DMS79 (cell line): ENCODE data around the gene CACNA2D1.
A peak's percentile ranks its signal among the peaks of the same experiment; 100 is the strongest.
"Not testable (repeated sequence)": the region's sequence is repeated elsewhere in the genome, so short reads cannot be mapped to it uniquely, and the experiment has no call there.

Experiments
- DNase-seq: peaks from one replicate; lab custom pipeline; 2025; lab: John Stamatoyannopoulos, UW

Gene CACNA2D1

GRCh38 chr7:82434275-82435022, 9.1 kb downstream of the CACNA2D1 start:
- no peak for DNase-seq

GRCh38 chr7:82433507-82433906, 10.1 kb downstream of the CACNA2D1 start:
- no peak for DNase-seq

DNA sequence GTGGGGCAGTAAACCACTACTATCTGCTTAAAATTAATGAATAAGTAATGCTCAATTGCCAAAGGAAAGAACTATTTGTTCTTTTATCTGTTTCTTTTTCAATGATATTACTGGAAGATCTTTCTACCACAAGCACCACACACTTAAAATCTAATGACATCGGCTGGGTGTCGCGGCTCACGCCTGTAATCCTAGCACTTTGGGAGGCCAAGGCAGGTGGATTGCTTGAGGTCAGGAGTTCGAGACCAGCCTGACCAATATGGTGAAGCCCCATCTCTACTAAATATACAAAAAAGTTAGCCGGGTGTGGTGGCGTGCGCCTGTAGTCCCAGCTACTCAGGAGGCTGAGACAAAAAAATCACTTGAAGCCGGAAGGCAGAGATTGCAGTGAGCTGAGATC, 10.8 kb downstream of the CACNA2D1 start:
- not testable (repeated sequence) for DNase-seq

GRCh38 chr7:82430500-82431465, 12.8 kb downstream of the CACNA2D1 start:
- no peak for DNase-seq

DNA sequence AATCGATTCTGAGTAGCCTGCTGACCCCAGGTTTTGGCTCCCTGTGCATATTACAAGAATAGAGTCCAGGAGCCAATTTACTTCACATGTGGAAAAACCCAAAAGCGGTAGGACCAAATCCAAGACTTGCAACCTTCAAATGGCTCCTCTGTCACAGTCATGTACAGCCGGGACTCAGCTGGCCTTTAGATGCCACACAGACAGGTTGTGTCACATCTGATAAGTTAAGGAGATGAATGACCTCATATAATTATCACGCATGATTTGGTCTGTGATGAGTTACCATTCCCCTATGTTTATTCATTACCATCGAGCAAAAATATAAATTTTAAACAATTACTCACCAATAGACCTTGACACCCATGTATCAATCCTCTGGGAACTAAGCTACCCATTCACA, 14.2 kb downstream of the CACNA2D1 start:
- DNase-seq, result no peak

GRCh38 chr7:82428186-82428961, 15.2 kb downstream of the CACNA2D1 start:
- no peak for DNase-seq

DNA sequence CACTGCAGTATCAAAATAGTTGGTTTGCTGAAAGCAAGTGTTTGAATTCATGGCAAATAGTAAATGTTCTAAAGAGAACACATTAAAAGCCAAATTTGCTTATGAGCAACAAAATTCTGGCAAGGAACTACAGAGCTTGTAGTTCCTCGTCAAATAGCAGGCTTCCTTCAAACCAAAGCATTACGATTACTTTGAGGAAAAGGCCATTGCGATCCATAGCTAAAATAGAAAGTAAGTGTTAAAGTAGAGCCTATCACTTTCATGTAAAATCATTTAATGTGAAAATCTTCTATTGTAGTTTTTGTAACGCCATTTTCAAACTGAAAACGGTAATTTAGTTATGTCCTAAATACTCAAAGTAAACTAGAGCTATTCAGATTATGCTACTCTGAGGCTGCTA, 20.1 kb downstream of the CACNA2D1 start:
- no peak for DNase-seq

DNA sequence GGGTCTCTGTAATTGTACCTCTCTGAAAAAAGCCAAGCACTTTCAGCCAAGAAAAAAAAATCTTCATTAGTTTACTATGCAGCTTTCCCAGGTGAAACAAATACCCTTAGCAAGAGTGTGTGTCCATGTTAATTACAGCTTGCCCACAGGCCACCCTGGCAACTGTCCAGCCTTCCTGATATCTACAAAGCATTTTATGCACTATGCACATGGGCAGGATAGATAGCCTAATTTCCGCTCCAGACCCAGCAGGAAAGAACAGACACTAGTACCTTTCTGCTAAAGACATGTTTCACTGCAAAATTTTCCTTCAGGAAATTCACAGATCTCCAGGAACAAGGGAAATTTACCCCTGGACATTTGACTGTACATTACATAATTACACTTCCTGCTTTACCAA, 24.4 kb downstream of the CACNA2D1 start:
- peak; percentile 28 for DNase-seq

- DNase-seq, result no peak
Observed at GRCh38 chr7:82417898-82418297, 25.7 kb downstream of the CACNA2D1 start.

GRCh38 chr7:82416402-82416801, 27.2 kb downstream of the CACNA2D1 start:
- no peak for DNase-seq

GRCh38 chr7:82414389-82414788, 29.2 kb downstream of the CACNA2D1 start:
- DNase-seq, result no peak

GRCh38 chr7:82413237-82413636, 30.3 kb downstream of the CACNA2D1 start:
- DNase-seq, result peak; percentile 95

- no peak for DNase-seq
Observed at GRCh38 chr7:82411732-82412131, 31.8 kb downstream of the CACNA2D1 start.

DNA sequence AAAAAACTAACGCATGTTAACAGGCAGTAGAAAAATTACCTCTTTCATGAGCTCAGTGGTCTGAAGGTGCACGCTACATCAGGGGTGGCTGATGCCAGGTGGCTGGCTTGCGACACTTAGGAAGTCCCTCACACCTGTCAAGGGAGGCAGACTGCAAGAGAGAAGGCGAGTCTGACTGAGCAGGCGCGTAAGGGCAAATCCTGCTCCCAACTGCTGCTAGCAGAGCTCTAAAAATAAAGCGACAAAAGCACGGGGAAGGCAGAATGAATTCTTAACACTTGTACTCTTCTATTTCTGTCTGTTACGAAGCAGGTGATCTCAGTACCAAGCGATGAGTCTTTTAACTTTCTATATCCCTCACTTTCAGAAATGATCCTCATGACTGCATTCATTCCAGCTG, 33.1 kb downstream of the CACNA2D1 start:
- DNase-seq, result peak; percentile 65

- no peak for DNase-seq
Observed at GRCh38 chr7:82406937-82407336, 36.6 kb downstream of the CACNA2D1 start.

DNA sequence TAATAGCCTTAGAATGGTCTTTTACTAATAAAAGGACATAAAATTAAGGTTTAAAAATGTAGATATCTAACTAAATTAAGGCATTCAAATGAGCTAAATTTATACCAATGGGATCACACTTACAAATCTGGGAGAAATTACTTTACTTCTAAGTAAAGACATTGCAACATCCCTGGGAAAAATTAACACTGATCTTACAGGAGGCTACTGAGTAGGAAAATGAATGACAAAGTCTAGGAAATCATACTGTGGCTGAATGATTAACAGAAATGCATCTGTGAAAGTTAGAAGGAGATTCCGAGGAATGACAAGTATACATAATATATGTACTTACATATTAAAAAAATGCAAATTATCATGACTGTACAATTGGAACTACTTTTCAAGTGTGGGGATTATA, 38.3 kb downstream of the CACNA2D1 start:
- no peak for DNase-seq

GRCh38 chr7:82404652-82405051, 38.9 kb downstream of the CACNA2D1 start:
- DNase-seq, result no peak

DNA sequence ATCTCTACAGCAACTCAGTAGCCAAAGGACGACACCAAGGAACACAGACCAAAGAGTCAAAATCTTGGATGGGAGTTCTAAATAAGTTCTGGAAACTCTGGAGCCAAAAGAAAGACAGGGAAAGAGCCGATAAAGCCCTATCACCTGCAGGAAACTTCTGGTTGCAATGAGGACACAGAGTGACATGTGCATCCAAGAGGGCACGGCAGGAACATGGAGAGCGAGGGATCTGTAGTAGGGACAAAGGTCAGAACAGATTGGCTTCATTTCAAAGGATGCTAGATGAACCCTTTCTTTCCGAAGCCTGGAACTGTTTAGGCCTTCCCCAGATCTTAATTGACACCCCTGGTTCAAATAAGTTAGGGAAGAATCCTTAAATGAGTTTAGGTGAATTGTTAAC, 39.5 kb downstream of the CACNA2D1 start:
- DNase-seq, result no peak

GRCh38 chr7:82397879-82398524, 45.6 kb downstream of the CACNA2D1 start:
- no peak for DNase-seq

DNA sequence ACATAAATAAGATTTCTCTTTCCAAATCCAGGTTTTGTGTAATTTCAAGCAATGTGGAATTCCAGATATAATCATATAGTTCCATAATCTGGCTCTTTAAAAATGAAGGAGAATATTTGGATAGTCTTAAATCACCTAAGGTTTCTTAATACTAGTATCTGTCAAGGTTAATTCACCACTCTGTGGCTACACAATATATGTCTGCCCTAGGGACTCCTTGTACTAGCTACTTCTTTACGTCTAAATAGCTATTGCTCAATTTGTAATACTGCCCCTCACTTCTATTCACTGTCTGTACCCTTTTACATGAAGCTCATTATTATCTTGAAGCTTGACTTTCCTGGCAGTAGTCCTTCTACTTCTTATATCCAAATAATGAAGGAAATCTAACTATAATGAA, 47.2 kb downstream of the CACNA2D1 start:
- DNase-seq, result no peak

GRCh38 chr7:82395147-82395546, 48.4 kb downstream of the CACNA2D1 start:
- no peak for DNase-seq

DNA sequence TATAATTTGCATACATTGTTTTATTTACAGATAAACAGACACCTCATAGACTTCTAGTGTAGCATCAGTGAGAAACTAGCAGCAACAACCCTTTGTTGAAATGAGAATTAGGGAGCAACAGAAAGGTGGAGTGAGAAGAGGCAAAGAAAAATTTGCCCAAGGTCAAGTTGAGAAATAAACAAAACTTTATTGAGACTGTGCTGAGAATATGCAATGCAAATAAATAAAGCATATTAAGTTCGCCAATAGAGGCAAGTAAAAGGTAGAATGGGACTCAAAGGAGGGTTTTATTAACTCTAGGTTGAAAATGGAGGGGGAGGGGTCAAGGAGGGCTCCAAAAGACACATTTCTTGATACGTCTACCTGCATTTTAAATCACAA, 49.7 kb downstream of the CACNA2D1 start:
- DNase-seq, result no peak
